Mammary epithelial cell (primary cell): ENCODE measurements around the gene C19orf85.

Experiments used
- CTCF ChIP-seq, 2 donors: IDR thresholded peaks in 1 of 2; conservative IDR thresholded peaks in 1 of 2; 2 replicates each; pipeline ENCODE4 v1.5.1; 2011 to 2012; ENCODE audit warnings: inconsistent platforms in 2 of 2, low read length in 2 of 2, mild to moderate bottlenecking in 2 of 2, control low read depth in 1 of 2, low read depth in 1 of 2; ENCODE audit not compliant: insufficient read depth in 1 of 2; ENCODE audit errors: extremely low read depth in 1 of 2
- EZH2 ChIP-seq: IDR thresholded peaks from 2 replicates; pipeline ENCODE4 v1.6.1; 2012; ENCODE audit warnings: low read length, inconsistent platforms, borderline replicate concordance

DNA sequence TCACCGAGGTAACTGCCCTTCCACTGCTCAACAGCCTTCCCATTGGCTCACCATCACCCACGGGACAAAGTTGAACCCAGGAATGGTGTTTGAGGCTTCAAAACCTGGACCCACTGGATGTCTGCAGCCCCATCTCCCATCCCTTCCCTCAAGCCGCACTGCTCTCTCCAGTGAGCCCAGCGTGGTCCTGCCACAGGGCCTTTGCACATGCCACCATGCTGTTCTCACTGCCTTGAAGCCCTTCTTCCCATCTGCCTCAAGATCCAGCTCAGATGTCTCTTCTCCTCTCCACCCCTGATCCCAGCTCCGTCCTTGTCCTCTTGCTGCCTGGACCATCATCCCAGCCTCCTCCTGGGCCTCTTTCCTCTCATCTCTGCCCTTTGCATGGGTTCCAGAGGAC lies 25.5 kb downstream of the C19orf85 start:
- no peak for TF ChIP-seq CTCF (conservative IDR thresholded peaks at IDR 0.05 in 1 of 2, IDR thresholded peaks at IDR 0.05 in 1 of 2; ENCODE audit: extremely low read depth in 1 of 2, insufficient read depth in 1 of 2, low read depth in 1 of 2, low read length in 2 of 2)
- no peak for TF ChIP-seq EZH2
